Hepatocyte (in vitro differentiated cells): ENCODE results near the gene MBIP. TPM values are rescaled to one million over a fixed set of nuclear protein-coding genes. Genes with fewer than 3 reads are reported as not detected.

Experiments used
- DNase-seq: peaks from one replicate; pipeline ENCODE4 v3.0.0-alpha.2; 2016; ENCODE audit warnings: low spot score
- H2AFZ ChIP-seq: fragments of 200-600 bp; sonication (generic); 2 replicates; pipeline ENCODE4 v1.6.0; 2016; ENCODE audit warnings: antibody characterized with exemption, mild to moderate bottlenecking
- H3K27ac ChIP-seq: fragments of 200-600 bp; sonication (generic); 2 replicates; pipeline ENCODE4 v1.5.1; 2016; ENCODE audit warnings: mild to moderate bottlenecking
- H3K27me3 ChIP-seq: fragments of 200-600 bp; sonication (generic); 2 replicates; pipeline ENCODE4 v1.6.1; 2016
- H3K36me3 ChIP-seq: fragments of 200-600 bp; sonication (generic); replicated peaks from 2 replicates; pipeline ENCODE4 v1.5.1; 2016; ENCODE audit warnings: low read depth; ENCODE audit not compliant: insufficient read depth
- H3K4me1 ChIP-seq: fragments of 200-600 bp; sonication (generic); 2 replicates; pipeline ENCODE4 v1.5.1; 2016; ENCODE audit warnings: mild to moderate bottlenecking, moderate library complexity; ENCODE audit not compliant: insufficient read depth
- H3K4me2 ChIP-seq: fragments of 200-600 bp; sonication (generic); 2 replicates; pipeline ENCODE4 v1.6.0; 2016
- H3K4me3 ChIP-seq: fragments of 200-600 bp; sonication (generic); 2 replicates; pipeline ENCODE4 v1.5.1; 2016; ENCODE audit warnings: mild to moderate bottlenecking
- H3K79me2 ChIP-seq: fragments of 200-600 bp; sonication (generic); 2 replicates; pipeline ENCODE4 v1.6.0; 2017; ENCODE audit warnings: mild to moderate bottlenecking
- H3K9me2 ChIP-seq: fragments of 200-600 bp; sonication (generic); replicated peaks from 2 replicates; pipeline ENCODE4 v1.6.0; 2017; ENCODE audit warnings: mild to moderate bottlenecking; ENCODE audit not compliant: insufficient read depth
- H3K9me3 ChIP-seq: fragments of 200-600 bp; sonication (generic); 2 replicates; pipeline ENCODE4 v1.5.1; 2016; ENCODE audit warnings: low read depth, mild to moderate bottlenecking
- H4K20me1 ChIP-seq: fragments of 200-600 bp; sonication (generic); 2 replicates; pipeline ENCODE4 v1.6.0; 2016; ENCODE audit warnings: mild to moderate bottlenecking; ENCODE audit not compliant: insufficient read depth, poor library complexity, severe bottlenecking
- CTCF ChIP-seq: fragments of 200-600 bp; sonication (generic); IDR thresholded peaks from 2 replicates; pipeline ENCODE4 v1.5.1; 2016; ENCODE audit warnings: antibody characterized with exemption, mild to moderate bottlenecking; ENCODE audit not compliant: poor library complexity
- EZH2 ChIP-seq: fragments of 200-600 bp; sonication (generic); IDR thresholded peaks from 2 replicates; pipeline ENCODE4 v1.6.1; 2016; ENCODE audit warnings: antibody characterized with exemption, mild to moderate bottlenecking, borderline replicate concordance
- EZH2phosphoT487 ChIP-seq: fragments of 200-600 bp; sonication (generic); IDR thresholded peaks from one replicate; pipeline ENCODE4 v1.6.1; 2018; ENCODE audit warnings: antibody characterized with exemption, mild to moderate bottlenecking, low read depth, moderate library complexity; ENCODE audit not compliant: unreplicated experiment, severe bottlenecking
- WGBS: methylation state at CpG from one replicate; pipeline ENCODE4 v1.1.6; 2016; ENCODE audit warnings: low lambda C conversion rate; ENCODE audit errors: missing lambda C conversion rate; 5-methylcytosine and 5-hydroxymethylcytosine counted together
- polyA plus RNA-seq: library from polyadenylated mRNA; unstranded; fragments of >200 nt; fragmentation: Nextera tagmentation; extraction: Ambion mirVana; gene quantifications from 2 replicates; pipeline ENCODE4 v1.2.1, GENCODE V29; 2016
- total RNA-seq: library from RNA; depleted of rRNA; stranded (reverse); fragments of >200 nt; gene quantifications from 2 replicates; pipeline ENCODE4 v1.2.3, GENCODE V29; 2014

Gene MBIP
- total RNA-seq (27.8 and 30.1 TPM in 2 replicates), polyA plus RNA-seq (28.4 and 33.0 TPM in 2 replicates)

- no peaks in the 10 kb centered on the region for H3K27me3 ChIP-seq
- no peaks in the 10 kb centered on the region for H3K36me3 ChIP-seq
- 1% methylated on average over 35 of the region's 35 CpGs for WGBS
- peaks cover 11% of the 10 kb centered on the region for H3K4me1 ChIP-seq
- no peaks in the 10 kb centered on the region for H3K9me3 ChIP-seq
- H3K4me3 ChIP-seq = peak within 1 kb of the TSS; percentile 79
- peak; percentile 97 for DNase-seq
- H4K20me1 ChIP-seq = peaks cover 30% of the 10 kb centered on the region
- TF ChIP-seq CTCF (no peak), EZH2 (no peak), EZH2phosphoT487 (no peak)
- peak within 1 kb of the TSS; percentile 94 for H3K27ac ChIP-seq
- H3K4me2 ChIP-seq = peak within 1 kb of the TSS; percentile 71
- H3K79me2 ChIP-seq = peaks cover 46% of the 10 kb centered on the region
- peak within 1 kb of the TSS; percentile 79 for H2AFZ ChIP-seq
- H3K9me2 ChIP-seq = no peaks in the 10 kb centered on the region
These were observed at the start of gene MBIP for GRCh38 chr14:36320200-36320896. Gene MBIP (minus strand): TSS chr14:36320637. CDS start chr14:36320588, 49 bp downstream.

- H3K4me2 ChIP-seq = no peak overlapping the region
- no peak overlapping the region for H3K4me3 ChIP-seq
- H3K79me2 ChIP-seq = no peaks in the 10 kb centered on the region
- 84% methylated on average over 6 of the region's 6 CpGs for WGBS
- no peaks in the 10 kb centered on the region for H3K36me3 ChIP-seq
- no peaks in the 10 kb centered on the region for H3K9me2 ChIP-seq
- no peak for DNase-seq
- H2AFZ ChIP-seq = no peak overlapping the region
- no peak for TF ChIP-seq CTCF
- no peak for TF ChIP-seq EZH2
- no peak for TF ChIP-seq EZH2phosphoT487
- no peak overlapping the region for H3K27ac ChIP-seq
- no peaks in the 10 kb centered on the region for H3K4me1 ChIP-seq
- no peaks in the 10 kb centered on the region for H3K27me3 ChIP-seq
- H4K20me1 ChIP-seq = no peaks in the 10 kb centered on the region
- H3K9me3 ChIP-seq = no peaks in the 10 kb centered on the region
These were observed 47.7 kb upstream of the MBIP start for GRCh38 chr14:36367985-36368774.

GRCh38 chr14:36365766-36366165, 45.3 kb upstream of the MBIP start:
- WGBS = 50% methylated on average over 2 of the region's 2 CpGs

More at GRCh38 chr14:36365766-36366165, 45.3 kb upstream of the MBIP start:
- TF ChIP-seq EZH2phosphoT487 (no peak), EZH2 (no peak), CTCF (no peak)
- no peaks in the 10 kb centered on the region for H3K9me3 ChIP-seq
- H4K20me1 ChIP-seq = no peaks in the 10 kb centered on the region
- H3K36me3 ChIP-seq = no peaks in the 10 kb centered on the region
- H3K27me3 ChIP-seq = no peaks in the 10 kb centered on the region
- no peak for DNase-seq
- H2AFZ ChIP-seq = no peak overlapping the region
- no peaks in the 10 kb centered on the region for H3K9me2 ChIP-seq
- no peaks in the 10 kb centered on the region for H3K79me2 ChIP-seq
- H3K4me1 ChIP-seq = no peaks in the 10 kb centered on the region
- H3K27ac ChIP-seq = no peak overlapping the region
- no peak overlapping the region for H3K4me3 ChIP-seq
- H3K4me2 ChIP-seq = no peak overlapping the region
